Hepatocyte (in vitro differentiated cells): ENCODE measurements around the gene SH3RF1. TPM values are rescaled to one million over a fixed set of nuclear protein-coding genes. Genes with fewer than 3 reads are reported as not detected.

ENCODE experiments used
- DNase-seq: peaks from one replicate; pipeline ENCODE4 v3.0.0-alpha.2; 2016; ENCODE audit warnings: low spot score
- H2AFZ ChIP-seq: fragments of 200-600 bp; sonication (generic); 2 replicates; pipeline ENCODE4 v1.6.0; 2016; ENCODE audit warnings: antibody characterized with exemption, mild to moderate bottlenecking
- H3K27ac ChIP-seq: fragments of 200-600 bp; sonication (generic); 2 replicates; pipeline ENCODE4 v1.5.1; 2016; ENCODE audit warnings: mild to moderate bottlenecking
- H3K27me3 ChIP-seq: fragments of 200-600 bp; sonication (generic); 2 replicates; pipeline ENCODE4 v1.6.1; 2016
- H3K36me3 ChIP-seq: fragments of 200-600 bp; sonication (generic); replicated peaks from 2 replicates; pipeline ENCODE4 v1.5.1; 2016; ENCODE audit warnings: low read depth; ENCODE audit not compliant: insufficient read depth
- H3K4me1 ChIP-seq: fragments of 200-600 bp; sonication (generic); 2 replicates; pipeline ENCODE4 v1.5.1; 2016; ENCODE audit warnings: mild to moderate bottlenecking, moderate library complexity; ENCODE audit not compliant: insufficient read depth
- H3K4me2 ChIP-seq: fragments of 200-600 bp; sonication (generic); 2 replicates; pipeline ENCODE4 v1.6.0; 2016
- H3K4me3 ChIP-seq: fragments of 200-600 bp; sonication (generic); 2 replicates; pipeline ENCODE4 v1.5.1; 2016; ENCODE audit warnings: mild to moderate bottlenecking
- H3K79me2 ChIP-seq: fragments of 200-600 bp; sonication (generic); 2 replicates; pipeline ENCODE4 v1.6.0; 2017; ENCODE audit warnings: mild to moderate bottlenecking
- H3K9me2 ChIP-seq: fragments of 200-600 bp; sonication (generic); replicated peaks from 2 replicates; pipeline ENCODE4 v1.6.0; 2017; ENCODE audit warnings: mild to moderate bottlenecking; ENCODE audit not compliant: insufficient read depth
- H3K9me3 ChIP-seq: fragments of 200-600 bp; sonication (generic); 2 replicates; pipeline ENCODE4 v1.5.1; 2016; ENCODE audit warnings: low read depth, mild to moderate bottlenecking
- H4K20me1 ChIP-seq: fragments of 200-600 bp; sonication (generic); 2 replicates; pipeline ENCODE4 v1.6.0; 2016; ENCODE audit warnings: mild to moderate bottlenecking; ENCODE audit not compliant: insufficient read depth, poor library complexity, severe bottlenecking
- EZH2 ChIP-seq: fragments of 200-600 bp; sonication (generic); IDR thresholded peaks from 2 replicates; pipeline ENCODE4 v1.6.1; 2016; ENCODE audit warnings: antibody characterized with exemption, mild to moderate bottlenecking, borderline replicate concordance
- EZH2phosphoT487 ChIP-seq: fragments of 200-600 bp; sonication (generic); IDR thresholded peaks from one replicate; pipeline ENCODE4 v1.6.1; 2018; ENCODE audit warnings: antibody characterized with exemption, mild to moderate bottlenecking, low read depth, moderate library complexity; ENCODE audit not compliant: unreplicated experiment, severe bottlenecking
- WGBS: methylation state at CpG from one replicate; pipeline ENCODE4 v1.1.6; 2016; ENCODE audit warnings: low lambda C conversion rate; ENCODE audit errors: missing lambda C conversion rate; 5-methylcytosine and 5-hydroxymethylcytosine counted together
- polyA plus RNA-seq: library from polyadenylated mRNA; unstranded; fragments of >200 nt; fragmentation: Nextera tagmentation; extraction: Ambion mirVana; gene quantifications from 2 replicates; pipeline ENCODE4 v1.2.1, GENCODE V29; 2016
- total RNA-seq: library from RNA; depleted of rRNA; stranded (reverse); fragments of >200 nt; gene quantifications from 2 replicates; pipeline ENCODE4 v1.2.3, GENCODE V29; 2014
- TF ChIP-seq, protein P1 (sequence below): fragments of 200-600 bp; sonication (generic); IDR thresholded peaks from 2 replicates; pipeline ENCODE4 v1.5.1; 2016; ENCODE audit warnings: antibody characterized with exemption, mild to moderate bottlenecking; ENCODE audit not compliant: poor library complexity

The SH3RF1 gene
- total and polyA plus RNA-seq, 2 experiments from 2014 or later: 15.5 to 16.4 TPM

GRCh38 chr4:169202145-169202699 is 68.5 kb downstream of the SH3RF1 start:
- TF ChIP-seq, protein P1, sequence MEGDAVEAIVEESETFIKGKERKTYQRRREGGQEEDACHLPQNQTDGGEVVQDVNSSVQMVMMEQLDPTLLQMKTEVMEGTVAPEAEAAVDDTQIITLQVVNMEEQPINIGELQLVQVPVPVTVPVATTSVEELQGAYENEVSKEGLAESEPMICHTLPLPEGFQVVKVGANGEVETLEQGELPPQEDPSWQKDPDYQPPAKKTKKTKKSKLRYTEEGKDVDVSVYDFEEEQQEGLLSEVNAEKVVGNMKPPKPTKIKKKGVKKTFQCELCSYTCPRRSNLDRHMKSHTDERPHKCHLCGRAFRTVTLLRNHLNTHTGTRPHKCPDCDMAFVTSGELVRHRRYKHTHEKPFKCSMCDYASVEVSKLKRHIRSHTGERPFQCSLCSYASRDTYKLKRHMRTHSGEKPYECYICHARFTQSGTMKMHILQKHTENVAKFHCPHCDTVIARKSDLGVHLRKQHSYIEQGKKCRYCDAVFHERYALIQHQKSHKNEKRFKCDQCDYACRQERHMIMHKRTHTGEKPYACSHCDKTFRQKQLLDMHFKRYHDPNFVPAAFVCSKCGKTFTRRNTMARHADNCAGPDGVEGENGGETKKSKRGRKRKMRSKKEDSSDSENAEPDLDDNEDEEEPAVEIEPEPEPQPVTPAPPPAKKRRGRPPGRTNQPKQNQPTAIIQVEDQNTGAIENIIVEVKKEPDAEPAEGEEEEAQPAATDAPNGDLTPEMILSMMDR: no peak
- Histone ChIP-seq H3K4me2 (peak overlapping the region; percentile 40), H3K4me1 (peaks cover 35% of the 10 kb centered on the region), H3K36me3 (no peaks in the 10 kb centered on the region), H4K20me1 (no peaks in the 10 kb centered on the region), H3K27ac (peak overlapping the region; percentile 57), H2AFZ (no peak overlapping the region), H3K9me3 (no peaks in the 10 kb centered on the region), H3K27me3 (no peaks in the 10 kb centered on the region), H3K79me2 (peaks cover 79% of the 10 kb centered on the region), H3K9me2 (no peaks in the 10 kb centered on the region), H3K4me3 (no peak overlapping the region)
- no peak for DNase-seq
- 36% methylated on average over 3 of the region's 3 CpGs for WGBS

GRCh38 chr4:169201222-169202144 is 69.3 kb downstream of the SH3RF1 start:
- H3K4me3 ChIP-seq: no peak overlapping the region

GRCh38 chr4:169200361-169201030 is 70.3 kb downstream of the SH3RF1 start:
- TF ChIP-seq EZH2phosphoT487 (no peak), EZH2 (no peak)
- TF ChIP-seq, protein P1: no peak
- no peak overlapping the region for H2AFZ ChIP-seq
- no peaks in the 10 kb centered on the region for H3K27me3 ChIP-seq
- H3K4me2 ChIP-seq: no peak overlapping the region
- H3K79me2 ChIP-seq: peaks cover 79% of the 10 kb centered on the region
- peaks cover 28% of the 10 kb centered on the region for H3K4me1 ChIP-seq
- peaks cover 3% of the 10 kb centered on the region for H3K9me3 ChIP-seq
- no peaks in the 10 kb centered on the region for H3K36me3 ChIP-seq
- WGBS: 91% methylated on average over 4 of the region's 4 CpGs
- H3K4me3 ChIP-seq: no peak overlapping the region
- no peak overlapping the region for H3K27ac ChIP-seq
- H4K20me1 ChIP-seq: no peaks in the 10 kb centered on the region
- no peak for DNase-seq
- no peaks in the 10 kb centered on the region for H3K9me2 ChIP-seq

More at GRCh38 chr4:169201222-169202144, 69.3 kb downstream of the SH3RF1 start:
- Histone ChIP-seq H3K79me2 (peaks cover 79% of the 10 kb centered on the region), H3K36me3 (no peaks in the 10 kb centered on the region), H2AFZ (no peak overlapping the region), H3K9me2 (no peaks in the 10 kb centered on the region), H4K20me1 (no peaks in the 10 kb centered on the region), H3K4me1 (peaks cover 35% of the 10 kb centered on the region), H3K4me2 (peak overlapping the region; percentile 40), H3K27me3 (no peaks in the 10 kb centered on the region), H3K9me3 (no peaks in the 10 kb centered on the region), H3K27ac (peak overlapping the region; percentile 57)
- TF ChIP-seq EZH2phosphoT487 (no peak), EZH2 (no peak)
- TF ChIP-seq, protein P1: no peak
- no peak for DNase-seq
- WGBS: 57% methylated on average over 5 of the region's 5 CpGs
